ENCODE measurements around the gene COX6B2.

Gene COX6B2

DNA sequence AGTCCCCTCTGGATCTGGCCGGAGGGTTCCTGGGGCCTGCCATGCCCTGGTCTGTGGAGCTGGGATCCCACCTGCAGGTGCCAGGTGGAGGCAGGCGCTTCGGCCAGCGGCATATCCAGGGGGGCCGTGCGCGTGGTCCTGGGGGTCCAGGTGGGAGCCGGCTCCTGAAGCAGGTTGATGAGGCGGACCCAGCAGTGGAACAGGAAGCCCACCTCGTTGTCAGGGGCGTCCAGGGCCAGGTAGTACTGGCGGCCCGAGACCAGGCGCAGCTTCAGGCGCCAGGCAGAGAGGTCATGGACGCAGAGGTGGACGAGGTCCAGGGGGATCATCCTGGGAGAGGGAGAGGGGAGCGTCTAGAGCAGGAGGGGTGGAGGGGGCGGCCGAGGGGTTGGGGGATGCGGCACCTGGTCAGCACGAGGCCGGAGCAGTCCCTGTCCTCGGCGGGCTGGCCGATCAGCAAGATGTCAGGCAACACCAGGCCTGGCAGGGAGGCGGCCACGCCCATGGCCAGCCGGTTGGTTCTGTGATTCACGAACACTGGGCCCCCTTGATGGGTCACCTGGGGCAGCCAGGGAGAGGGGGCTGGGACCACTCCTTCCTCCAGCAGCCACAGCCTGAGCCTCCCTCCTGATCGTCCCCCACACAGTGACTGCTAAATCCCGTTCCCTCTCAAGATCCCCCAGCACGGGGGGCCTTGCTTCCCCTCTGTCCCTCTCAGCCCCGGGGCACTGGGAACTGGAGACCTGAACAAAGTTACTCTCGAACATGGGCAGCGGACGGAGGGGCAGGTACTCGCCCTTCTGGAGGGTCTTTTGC is 7.9 kb upstream of the COX6B2 start:
- no peak for DNase-seq (ENCODE audit: low spot score)

DNA sequence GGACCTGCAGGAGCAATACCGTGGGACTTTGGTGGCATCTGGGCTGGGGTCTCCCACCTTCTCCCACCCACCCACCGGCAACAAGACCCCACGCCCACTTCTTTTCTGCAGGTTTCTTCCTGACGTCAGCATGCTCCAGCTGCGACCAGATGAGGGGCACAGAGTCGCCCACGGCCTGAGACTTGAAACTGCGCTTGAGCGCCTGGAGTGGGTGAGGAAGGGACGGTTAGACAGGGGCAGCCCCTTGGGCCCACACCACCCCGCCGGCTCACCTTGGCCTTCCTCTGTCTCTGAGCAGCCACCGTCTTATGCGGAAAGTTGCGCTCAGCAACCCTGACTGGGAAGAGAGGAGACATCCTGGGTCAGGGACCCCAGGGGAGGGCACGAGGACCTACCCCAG is 6.4 kb upstream of the COX6B2 start:
- no peak for DNase-seq (ENCODE audit: low spot score)

DNA sequence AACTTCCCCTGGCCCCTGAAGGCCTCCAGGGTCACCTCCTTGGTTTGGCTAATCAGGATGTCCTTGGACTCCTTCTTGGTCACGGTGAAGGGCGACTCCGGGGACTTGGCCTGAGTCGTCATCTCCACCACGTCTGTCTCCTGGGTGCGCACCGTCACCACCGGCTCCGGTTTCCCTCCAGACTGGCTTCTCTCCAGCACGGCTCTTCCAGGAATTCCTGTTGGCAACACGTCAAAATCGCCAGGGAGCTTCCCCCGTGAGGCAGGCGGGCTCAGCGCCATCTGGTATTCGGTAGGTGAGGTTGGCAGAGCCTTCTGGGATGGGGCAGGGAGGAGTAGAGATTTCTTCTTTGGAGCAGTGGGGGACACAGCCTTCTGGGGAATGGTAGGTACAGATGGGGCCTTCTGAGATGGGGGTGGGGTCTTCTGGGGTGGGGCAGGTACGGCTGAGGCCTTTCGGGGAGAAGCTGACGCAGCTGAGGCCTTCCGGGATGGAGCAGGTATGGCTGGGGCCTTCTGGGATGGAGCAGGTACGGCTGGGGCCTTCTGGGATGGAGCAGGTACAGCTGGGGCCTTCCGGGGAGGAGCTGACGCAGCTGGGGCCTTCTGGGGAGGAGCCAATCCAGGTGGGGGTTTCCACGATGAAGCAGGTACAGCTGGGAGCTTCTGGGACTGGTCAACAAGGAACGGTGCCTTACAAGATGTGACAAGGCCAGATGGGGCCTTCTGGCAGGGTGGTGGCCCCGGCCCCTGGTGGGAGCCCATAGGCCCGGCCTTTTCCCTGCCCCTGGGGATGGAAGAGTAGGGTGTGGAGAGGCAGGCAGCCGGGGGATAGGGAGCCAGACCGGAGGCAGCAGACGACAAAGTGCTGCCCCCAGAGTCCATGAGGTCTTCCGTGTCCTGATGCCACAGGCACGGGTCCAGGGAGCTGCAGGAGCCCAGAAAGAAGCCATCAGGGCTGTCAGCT is 4.7 kb upstream of the COX6B2 start:
- DNase-seq (ENCODE audit: low spot score) = no peak

DNA sequence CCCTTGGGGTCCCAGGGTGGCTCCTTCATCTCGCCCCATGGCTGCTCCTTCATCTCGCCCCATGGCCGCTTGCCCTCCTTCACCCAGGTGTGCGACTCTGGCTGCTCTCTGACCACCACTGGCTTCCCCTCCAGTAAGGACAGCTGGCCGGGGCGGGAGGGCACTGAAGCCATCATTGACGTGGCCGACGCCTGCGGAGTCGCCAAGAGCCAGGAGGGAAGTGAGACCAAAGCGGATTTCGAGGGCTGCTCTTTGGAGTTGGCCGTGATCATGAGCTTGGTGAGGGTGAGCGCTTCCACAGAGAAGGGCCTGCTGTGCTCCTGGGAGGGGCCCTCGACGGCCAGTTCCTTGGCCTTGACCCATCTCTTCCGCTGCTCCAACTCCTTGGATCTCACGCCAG is 4.0 kb upstream of the COX6B2 start:
- DNase-seq (ENCODE audit: low spot score) = no peak

DNA sequence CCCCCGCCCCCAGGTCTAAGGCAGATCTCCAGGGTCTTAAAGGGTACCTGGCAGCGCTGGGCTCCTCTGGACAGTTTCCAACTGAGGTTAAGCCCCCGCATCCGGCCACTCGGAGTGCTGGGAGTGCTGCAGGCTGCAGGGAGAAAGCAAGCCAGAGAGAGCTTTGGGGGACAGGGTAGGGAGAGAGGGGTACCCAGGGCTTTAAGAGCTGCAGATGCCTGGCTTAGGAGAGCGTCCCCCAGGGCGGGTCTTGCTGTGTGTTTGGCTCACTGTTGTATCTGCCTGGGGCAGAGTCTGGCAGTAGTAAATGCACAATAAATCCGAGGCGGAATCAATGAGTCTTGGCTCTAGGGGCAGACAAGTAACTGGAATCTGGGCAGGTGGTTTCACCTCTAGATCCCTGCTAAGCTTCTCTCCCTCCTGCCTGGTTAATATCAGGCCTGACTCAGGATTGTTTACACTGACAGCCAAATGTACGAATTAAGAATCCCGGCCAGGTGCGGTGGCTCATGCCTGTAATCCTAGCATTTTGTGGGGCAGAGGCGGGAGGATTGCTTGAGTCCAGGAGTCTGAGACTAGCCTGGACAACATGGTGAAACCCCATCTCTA is 798 bp upstream of the COX6B2 start:
- DNase-seq (ENCODE audit: low spot score) = no peak

DNA sequence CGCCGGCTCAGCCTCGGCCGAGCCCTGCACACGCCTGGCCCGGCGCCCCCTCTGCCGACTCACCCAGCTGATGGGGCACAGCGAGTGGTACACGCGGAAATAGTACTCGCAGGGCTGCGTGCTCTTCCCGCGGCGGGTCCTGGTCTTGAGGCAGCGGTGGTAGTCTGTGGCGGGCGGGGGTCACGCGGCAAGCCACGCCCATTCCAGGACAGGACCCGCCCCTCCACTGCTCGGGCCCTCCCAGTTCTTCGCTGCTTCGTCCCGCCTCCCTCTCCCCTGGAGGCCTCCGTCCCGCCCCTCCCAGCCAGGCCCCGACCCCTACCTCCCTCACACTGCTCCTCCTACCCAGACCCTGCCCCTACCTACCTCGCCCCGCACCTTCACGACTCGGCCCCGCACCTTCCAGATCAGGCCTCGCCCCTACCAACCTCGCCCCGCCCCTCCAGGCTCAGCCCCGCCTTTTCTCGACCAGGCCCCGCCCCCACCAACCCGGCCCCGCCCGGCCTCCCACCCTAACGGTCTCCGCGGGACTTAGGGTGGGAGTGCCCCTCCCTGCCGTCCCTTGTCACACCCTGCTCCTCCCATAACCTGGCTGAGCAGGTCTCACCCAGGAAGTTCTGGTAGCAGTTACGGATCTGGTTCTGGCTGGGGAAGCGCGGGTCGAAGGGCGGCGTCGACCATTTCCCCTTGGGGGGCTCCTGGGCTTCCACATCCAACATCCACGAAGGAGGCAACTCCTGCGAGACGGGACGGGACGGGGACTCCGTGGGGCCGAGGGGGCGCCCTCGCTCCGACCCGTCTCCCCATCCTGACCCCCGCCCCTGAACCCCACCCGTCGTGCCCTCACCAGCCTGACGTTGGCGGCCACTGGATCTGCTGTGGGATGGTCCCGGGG is 469 bp downstream of the COX6B2 start:
- peak; percentile 74 for DNase-seq (ENCODE audit: low spot score)

DNA sequence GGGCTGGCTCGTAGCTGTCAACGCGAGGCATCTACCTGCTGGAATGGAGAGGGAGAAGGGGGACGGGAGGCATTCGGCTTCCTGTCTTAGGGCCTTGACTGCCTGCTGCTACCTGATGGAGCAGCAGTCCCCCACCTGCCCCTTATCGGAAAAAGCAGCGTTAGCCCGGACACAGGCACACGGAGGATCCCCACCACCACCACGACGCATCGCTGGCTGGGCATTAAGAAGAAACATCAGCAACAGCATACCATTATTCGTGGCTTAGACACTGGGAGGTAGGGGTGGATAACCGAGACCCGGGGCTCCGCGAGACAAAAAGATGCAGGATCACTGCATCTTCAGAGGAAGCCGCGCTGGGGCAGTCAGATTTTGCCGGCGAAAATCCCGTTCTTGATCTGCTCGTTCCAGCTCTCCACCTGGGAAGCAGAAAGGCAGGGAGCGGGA is 1.1 kb downstream of the COX6B2 start:
- DNase-seq (ENCODE audit: low spot score) = no peak

DNA sequence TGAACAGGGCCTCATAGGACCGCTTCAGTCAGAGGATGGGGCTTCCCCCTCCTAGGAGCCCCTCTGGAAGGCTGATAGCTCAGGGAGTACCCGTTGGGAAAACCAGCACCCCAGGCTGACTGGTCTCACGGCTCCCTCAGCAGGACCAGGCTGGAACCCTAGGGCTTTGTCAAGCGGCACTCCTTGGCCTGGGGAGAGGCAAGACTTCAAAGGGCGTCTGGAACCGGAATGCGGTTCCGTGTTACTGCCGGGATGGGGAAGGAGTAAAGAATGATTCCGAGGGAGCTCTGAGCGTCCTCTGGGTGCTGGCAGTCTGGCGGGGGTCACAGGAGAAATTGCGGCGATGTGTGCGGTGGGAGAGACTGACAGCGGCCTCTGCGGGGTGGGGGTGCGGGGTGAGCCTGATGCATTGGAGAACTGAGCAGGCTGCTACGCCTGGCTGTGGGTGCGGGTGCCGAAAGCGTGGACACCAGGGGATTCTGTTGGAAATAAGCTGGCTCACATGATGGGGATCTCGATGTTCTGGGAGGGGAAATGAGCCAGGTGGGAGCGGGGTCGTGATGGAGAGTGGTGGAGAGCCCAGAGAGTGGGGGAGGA is 1.9 kb downstream of the COX6B2 start:
- DNase-seq (ENCODE audit: low spot score) = no peak

DNA sequence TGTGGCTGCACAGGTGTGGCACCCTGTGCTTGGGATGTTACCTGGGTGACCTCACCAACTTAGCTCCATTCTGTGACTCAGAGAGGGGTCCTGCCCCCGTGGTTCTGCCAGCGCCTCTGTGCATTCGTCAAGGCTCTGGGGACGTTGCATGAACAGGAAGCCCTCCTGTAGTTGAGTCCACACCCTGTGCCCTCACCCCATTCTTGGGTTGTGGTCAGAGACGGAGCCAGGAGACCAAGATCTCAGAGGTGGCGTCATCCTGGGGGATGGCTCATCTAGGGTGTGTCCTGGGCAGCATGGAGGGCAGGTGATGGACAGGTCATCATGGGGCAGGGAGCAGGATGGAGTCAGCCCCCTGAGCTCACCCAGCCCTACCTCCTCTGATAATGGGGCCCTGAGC is 2.5 kb downstream of the COX6B2 start:
- no peak for DNase-seq (ENCODE audit: low spot score)

DNA sequence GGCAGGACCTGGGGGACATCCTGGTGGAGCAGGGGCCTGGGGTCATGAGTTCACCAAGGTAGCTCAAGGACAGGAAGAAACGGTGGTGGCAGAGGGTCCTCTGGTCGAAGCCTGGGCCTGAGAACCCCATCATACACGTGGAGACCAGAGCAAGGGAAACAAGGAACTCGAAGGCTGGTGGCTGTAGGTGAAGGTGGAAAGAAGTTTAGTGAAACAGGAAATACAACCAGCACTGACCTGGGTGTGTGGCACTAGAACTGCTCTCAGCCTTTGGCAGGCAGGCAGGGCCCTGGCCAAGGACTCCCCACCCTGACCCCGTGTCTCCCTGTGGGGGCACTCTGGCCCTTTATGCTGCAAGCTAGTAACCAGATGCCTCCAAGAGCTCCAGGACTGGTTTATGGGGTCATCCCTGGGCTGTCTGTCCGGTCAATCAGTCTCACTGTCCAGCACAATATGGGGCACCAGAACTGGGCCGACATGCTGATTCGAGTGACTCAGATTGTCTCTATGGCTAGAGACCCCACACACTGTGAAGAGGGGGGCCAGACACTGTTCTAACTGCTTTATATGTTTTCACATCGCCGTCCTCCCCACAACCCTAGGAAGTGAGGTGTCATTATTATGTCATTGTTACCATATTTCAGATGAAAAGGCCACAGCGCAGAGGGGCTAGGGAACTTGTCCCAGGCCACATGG is 3.8 kb downstream of the COX6B2 start:
- no peak for DNase-seq (ENCODE audit: low spot score)

DNA sequence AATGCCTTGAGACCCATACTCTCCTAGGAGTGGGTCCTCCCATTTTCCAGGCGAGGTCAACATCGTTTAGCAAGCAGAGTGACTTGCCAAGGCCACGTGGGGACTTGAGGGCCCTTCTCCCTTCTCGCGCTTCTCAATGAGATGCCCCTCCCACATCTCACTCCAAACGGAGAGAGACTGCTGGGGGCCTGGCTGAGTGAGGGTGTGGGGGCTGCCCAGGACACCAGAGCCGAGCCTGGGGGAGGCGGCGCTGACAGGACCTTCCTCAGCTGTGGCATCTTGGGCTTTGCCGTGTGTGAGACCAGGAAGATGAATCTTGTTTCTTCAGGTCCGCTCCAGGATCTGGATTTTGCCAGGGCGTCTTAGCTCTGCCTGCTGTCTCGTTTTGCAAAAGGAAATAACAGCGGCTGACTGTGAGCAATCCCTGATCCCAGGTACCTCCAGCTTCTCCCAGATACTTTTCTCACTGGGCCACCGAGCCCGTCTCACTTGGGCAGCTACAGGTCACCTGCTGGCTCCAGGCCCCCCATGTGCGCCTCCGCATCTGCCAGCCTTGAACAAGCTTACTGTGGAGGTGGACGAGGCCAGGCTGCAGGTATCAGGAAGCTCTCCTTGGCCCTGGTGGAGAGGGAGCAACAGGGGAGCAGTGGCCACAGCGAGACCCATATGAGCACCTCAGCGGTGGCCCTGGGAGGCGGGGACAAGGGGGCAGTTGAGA is 6.0 kb downstream of the COX6B2 start:
- no peak for DNase-seq (ENCODE audit: low spot score)

DNA sequence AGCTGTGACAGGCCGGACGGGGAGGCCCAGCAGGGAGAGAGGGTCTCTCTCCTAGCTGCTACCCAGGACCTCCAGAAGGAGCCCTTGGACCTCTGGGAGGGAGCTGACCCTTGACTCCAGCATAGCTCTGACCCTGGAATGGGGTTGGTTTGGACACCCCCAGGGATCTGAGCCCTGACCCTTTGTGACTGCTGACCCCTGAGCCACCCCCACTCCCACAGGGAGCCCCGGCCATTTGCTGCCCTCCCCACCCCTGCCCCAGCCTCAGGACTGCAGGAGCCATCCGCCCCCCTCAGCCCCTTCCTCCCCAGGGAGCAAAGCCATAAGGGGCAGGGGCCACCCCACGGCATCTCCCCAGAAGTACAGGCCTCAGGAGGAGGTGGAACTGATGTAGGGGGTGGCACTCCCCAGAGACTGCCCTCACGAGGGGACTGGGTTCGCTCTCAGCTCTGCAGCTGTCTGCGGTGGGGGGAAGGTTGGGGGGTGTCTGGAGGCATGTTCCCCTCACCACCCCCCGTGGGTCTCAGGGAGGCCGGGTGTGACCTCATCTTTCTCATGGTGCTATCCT is 7.0 kb downstream of the COX6B2 start:
- DNase-seq (ENCODE audit: low spot score) = no peak

DNA sequence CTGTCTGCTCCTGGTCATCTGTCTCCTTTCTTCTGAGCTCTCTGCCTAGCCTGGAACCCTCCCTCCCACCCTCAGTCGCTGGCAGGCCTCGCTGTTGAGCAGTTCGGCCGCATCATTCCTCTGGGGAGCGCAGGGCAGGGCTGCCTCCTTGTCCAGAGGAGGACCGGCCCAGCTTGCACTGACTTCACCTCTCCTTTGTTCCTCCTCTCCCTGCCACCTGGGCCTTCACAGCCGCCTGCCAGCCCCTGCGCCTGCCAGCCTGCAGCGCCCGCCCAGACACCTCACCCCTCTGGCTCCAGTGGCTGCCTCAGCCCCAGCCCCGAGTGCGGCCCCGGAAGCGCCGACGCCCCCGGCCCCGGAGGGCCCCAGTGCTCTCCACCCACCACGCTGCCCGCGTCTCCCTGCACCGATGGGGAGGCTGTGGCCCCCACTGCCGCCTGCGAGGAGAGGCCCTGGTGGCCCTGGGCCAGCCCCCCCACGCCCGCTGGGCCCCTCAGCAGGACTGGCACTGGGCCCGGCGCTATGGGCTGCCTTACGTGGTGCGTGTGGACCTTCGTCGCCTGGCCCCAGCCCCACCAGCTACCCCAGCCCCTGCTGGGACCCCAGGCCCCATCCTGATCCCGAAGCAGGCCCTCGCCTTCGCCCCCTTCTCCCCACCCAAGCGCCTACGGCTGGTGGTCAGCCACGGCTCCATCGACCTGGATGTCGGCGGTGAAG is 7.6 kb downstream of the COX6B2 start:
- no peak for DNase-seq (ENCODE audit: low spot score)

DNA sequence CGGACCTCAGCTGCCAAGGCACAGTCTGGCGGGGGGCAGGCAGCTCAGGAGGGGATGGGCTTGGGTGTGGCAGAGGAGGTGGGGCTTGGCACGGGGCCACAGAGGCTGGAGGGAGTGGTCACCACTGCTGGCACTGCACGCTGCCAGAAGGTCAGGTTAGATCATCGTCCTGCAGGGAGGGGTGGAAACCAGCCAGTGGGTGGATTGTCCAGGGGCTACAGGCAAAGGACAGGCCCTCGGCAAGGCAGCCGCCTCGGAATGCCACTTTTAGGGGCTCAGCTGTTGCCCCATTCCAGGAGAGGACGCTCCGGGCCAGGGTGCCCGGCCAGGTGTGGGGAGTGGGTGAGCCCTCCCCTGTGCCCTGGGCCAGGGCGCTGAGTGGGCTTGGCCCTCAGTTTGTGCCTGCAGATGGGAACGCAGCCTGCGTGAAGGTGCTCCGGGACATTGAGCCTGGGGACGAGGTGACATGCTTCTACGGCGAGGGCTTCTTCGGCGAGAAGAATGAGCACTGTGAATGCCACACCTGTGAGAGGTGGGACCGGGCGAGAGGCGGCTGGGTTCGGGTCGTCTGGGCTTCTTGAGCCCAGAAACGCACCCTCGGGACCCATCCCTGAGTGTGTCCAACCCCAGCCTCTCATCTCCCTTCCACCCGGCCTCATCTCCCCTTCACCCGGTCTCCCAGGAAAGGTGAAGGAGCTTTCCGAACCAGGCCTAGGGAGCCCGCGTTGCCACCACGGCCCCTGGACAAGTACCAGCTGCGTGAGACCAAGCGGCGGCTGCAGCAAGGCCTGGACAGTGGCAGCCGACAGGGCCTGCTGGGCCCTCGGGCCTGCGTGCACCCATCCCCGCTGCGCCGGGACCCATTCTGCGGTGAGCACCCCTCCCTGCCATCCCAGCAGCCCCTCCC is 8.4 kb downstream of the COX6B2 start:
- DNase-seq (ENCODE audit: low spot score) = no peak

DNA sequence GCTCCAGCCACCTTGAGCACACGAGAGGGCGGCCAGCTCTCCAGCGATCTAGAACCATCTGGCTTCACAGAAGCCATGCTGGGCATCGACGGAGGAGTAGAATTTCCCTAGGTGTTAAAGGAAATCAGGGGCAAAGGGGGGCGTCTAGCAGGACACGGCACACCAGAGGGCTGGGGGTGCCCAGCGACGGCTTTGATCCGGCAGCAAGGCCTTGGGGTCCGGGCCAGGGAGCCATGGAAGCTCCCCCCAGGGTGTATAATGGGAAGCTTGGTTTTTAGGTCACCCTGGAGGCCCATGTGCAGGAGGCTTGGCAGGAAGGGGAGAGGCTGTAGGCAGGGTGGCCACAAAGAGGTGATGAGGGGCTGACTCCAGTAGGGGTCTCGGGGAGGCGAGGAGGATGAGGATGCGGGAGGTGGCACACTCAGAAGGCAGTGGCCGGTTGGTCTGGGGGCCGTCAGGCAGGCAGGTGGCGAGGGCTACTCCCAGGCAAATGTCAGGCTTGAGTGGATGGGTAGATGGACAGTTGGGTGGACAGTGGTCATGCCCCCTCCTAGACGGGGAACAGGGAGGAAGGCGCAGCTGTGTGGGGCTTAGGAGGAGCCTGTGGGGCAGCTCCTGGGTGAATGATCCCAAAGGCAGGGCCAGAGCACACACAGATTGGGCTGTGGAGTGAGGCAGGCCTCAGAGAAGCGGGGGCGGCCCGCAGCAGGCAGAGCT is 9.3 kb downstream of the COX6B2 start:
- no peak for DNase-seq (ENCODE audit: low spot score)

DNA sequence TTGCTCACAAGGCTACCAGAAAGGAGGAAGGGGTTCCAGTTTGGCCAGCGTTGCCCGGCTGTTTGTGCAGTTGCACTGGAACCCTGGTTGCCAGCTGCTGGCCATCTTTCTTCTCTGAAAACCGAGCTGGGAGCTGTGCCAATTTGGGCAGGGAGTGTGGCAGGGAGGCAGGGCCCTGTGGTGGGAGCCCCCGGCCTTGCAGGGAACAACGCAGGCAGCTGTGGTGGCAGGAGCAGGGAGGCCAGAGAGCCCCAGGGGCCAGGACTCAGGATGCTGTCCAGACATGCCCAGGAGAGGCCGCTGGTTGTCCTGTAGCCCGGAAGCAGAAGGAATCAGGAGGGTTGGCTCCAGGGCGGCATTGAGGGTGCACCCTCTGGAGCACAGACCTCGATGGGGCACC is 10.1 kb downstream of the COX6B2 start:
- no peak for DNase-seq (ENCODE audit: low spot score)

Measured in hepatic stellate cell (primary cell).